ENCODE measurements around the gene PDE10A.
"Not testable (repeated sequence)": the region's sequence is repeated elsewhere in the genome, so short reads cannot be mapped to it uniquely, and the experiment has no call there.

PDE10A gene

DNA sequence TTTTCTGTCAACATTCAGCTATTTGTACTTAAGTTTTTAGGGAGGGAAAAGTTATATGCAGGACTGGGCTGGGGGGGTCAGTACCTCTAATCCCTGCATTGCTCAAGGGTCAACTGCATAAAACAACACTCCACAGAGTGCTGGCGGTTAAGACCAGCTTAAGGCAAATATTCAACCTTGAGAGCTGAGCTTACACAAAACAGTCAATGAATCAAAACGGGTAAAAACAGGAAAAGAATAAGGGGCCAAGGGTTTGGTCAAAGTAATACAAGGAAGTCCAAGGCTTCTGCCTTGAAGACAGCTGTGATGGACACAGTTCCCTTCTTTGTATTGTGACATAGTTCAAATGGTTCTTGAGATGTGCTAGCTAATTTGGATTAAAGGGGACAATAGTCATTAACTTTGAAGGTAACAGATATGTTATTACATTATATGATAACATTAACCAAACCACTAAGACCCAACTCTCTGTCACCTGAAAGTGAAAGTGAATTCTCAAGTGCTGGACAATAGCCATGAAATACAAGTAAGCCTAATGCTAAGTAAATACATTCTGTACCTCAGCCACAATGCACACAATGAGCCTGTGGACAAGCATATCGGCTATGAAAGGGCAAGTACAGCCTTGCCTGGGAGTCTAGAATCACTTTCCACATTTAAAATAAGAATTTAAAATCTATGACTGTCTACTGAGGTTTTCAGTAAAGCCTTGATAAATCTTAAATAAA lies 106.8 kb downstream of the PDE10A start:
- no peak for DNase-seq (ENCODE audit: low read depth in 2 of 2, low spot score in 1 of 2)

DNA sequence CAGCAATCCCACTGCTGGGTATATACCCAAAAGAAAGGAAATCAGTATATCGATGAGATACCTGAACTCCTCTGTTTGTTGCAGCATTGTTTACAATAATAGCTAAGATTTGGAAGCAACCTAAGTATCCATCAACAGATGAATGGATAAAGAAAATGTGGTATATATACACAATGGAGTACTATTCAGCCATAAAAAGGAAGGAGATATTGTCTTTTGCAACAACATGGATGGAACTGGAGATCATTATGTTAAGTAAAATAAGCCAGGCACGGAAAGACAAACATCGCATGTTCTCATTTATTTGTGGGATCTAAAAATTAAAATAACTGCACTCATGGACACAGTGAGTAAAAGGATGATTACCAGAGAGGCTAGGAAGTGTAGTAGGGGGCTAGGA lies 108.4 kb downstream of the PDE10A start:
- DNase-seq (ENCODE audit: low read depth in 2 of 2, low spot score in 1 of 2): not testable (repeated sequence)

DNA sequence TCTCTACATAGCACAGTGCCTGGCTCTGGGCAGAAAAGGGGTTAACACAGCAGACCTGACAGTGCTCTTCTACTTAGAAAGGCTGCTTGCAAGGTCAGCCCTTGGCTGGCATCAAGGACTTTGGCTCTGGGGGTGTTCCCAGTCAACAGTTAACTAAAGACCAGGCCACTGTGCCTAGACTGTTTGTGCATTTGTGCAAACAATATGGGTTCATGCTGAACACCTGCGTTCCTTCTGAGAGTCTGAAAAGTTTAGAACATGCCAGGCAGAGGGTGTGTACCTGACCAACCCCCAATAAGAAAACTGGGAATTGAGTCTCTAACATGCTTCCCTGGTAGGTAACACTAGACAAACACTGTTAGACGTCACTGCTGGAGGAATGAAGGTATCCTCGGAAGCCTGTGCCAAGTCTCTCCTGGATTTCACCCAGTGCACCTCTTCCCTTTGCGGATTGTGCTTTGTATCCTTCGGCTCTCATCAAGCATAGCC lies 110.7 kb downstream of the PDE10A start:
- no peak for DNase-seq (ENCODE audit: low read depth in 2 of 2, low spot score in 1 of 2)

DNA sequence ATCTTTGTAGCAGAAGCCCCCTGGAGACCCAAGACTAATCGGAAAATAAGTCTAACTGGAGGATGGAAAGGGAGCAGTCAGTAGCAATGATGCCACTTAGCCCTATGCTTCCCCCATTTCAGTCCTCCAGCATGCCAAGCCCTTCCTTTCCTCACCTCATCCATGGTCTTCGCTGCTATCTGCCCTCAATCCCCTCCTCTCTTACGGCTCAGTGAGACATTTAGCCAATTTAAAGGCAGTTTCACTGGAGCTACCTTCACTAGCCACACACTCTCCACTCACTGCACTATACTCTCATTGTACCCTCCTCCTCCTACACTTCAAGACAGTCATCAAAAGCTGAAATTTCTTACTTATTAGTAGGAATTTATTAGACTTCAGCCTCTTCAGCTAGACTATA lies 111.2 kb downstream of the PDE10A start:
- DNase-seq (ENCODE audit: low read depth in 2 of 2, low spot score in 1 of 2): no peak

DNA sequence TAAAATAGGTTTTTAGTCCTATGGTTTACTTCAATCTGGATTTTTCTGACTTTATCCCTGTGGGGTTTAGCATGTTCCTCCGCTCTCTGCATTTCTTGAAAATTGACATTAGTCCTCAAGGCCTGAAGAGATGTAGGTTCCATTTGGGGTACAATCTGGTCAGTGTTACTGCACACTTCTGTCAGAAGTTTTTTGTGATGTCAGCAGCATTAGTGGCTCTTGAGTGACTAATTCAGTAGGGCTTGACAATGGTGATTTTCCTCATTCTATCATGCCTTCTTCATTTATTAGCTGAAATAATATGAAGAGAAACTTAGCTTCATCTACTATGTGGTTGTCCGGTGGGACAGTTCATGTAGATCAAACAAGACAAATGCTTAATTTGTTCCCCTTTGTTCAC lies 114.6 kb downstream of the PDE10A start:
- no peak for DNase-seq (ENCODE audit: low read depth in 2 of 2, low spot score in 1 of 2)

DNA sequence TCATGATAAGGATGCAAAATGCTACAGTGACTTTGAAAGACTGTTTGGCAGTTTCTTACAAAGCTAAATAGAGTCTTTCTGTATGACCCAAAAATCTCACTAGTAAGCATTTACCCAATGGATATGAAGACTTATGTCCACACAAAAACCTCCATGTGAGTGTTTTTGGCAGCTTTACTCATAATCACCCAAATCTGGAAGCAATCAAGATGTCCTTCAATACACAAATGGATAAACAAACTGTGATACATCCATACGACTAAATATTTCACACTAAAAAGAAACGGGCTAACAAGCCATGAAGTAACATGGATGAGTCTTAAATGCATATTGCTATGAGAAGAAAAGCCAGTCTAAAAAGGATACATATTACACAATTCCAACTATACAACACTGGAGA lies 117.2 kb downstream of the PDE10A start:
- no peak for DNase-seq (ENCODE audit: low read depth in 2 of 2, low spot score in 1 of 2)

DNA sequence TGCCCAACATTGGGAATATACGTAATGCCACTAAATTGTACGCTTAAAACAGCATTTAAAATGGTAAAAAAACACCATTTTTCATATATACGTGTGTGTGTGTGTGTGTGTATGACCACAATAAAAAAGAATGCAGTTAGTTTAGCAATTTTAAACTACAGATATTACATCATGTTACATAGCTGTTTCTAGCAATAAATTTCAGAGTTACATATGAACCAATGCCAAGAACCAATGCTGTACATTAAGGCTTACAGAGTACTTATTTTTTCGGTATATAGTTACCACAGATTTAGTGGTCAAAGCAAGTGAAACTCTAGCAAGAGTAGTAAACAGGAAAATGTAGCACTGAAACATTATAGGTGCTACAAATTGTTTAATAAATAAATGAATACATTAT lies 119.3 kb downstream of the PDE10A start:
- no peak for DNase-seq (ENCODE audit: low read depth in 2 of 2, low spot score in 1 of 2)

DNA sequence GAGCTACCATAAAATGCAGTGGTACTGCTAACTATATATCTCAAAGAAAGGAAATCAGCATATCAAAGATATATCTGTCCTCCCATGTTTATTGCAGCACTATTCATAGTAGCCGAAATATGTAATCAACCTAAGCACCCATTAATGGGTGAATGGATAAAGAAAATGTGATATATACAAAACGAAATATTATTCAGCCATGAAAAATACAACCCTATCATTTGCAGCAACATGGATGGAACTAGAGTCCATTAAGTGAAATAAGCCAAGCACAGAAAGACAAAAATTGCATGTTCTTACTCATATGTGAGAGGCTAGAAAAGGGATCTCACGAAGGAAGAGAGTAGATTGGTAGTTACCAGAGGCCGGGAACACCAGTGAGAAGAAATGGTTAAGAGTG lies 126.1 kb downstream of the PDE10A start:
- no peak for DNase-seq (ENCODE audit: low read depth in 2 of 2, low spot score in 1 of 2)

DNA sequence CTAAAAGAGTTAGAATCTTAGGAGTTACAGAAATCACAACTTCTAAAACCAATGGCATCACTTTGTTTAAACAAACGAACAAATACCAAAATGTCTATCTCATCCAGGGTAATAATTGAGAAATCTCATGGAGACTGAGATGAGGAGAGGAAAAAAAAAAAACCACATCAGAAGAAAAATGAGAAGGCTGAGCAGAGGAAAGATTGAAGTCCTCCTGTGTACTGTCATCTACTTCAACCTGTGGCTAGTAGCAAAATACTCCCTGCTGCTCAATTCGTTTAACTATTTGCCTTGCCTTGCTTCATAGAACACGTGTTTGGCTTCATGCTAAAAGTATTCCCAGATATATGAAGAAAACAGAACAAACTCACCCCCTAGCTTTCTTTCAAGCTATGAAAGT lies 143.7 kb downstream of the PDE10A start:
- no peak for DNase-seq (ENCODE audit: low read depth in 2 of 2, low spot score in 1 of 2)

DNA sequence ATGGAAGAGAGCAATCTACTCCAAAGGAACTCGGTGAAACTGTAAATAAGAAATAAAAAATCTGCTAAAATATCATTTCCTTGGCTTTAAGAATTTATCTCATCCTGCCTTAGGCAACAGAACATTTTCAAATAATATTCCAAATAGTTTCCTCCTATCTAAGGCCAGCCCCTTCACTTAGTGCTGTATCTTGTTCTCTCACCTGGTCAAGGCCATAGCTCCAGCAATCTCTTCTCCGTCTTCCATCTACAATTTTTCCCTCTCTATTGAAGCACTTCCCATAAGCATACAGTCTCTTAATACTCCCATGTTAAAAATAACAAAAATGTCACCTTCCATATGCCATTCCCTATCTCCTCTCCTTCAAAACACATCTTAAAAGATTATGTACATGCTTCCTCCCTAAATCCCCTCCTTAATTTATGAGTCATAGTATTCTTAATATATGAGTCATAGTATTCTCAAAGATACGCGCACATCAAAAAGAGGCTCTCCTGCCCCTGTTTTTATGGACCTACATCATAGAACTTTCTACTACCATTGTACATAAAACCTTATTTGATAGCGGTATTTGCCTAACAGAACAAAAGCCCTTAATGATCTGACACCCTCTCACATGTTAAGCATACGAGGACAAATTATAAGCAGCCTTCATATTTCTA lies 146.9 kb downstream of the PDE10A start:
- no peak for DNase-seq (ENCODE audit: low read depth in 2 of 2, low spot score in 1 of 2)

DNA sequence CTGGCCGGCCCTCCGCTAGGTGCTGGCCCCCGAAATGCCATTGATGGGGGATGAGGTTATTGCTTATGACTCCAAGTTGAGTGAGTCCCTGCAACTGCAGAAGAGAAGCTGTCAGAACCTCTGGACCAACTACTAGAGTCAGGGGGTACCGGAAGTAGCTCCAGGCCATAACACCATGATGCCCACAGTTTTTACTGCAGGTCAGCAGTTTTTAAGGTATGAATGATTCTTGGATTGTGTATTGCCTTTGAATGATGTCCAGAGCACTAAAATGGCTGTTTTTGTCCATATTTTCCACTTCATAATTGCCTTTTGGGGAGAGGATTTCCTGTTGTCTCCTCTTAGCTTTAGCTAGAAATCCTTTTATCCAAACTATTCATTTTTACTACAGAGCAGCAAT lies 148.4 kb downstream of the PDE10A start:
- DNase-seq (ENCODE audit: low read depth in 2 of 2, low spot score in 1 of 2): no peak

DNA sequence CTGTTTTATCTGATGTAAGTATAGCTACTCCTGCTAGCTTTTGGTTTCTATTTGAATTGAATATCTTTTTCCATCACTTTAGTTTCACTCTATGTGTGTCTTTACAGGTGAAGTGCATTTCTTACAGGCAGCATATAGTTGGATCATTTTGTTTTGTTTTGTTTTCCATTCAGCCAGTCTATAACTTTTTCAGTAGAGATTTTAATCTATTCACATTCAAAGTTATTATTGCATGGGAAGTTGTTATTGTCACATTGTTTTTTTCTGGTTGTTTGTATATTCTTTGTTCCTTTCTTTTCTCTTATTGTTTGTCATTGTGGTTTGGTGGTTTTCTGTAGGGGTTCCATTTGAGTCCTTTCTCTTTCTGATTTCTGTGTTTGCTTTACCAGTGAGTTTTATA lies 151.2 kb downstream of the PDE10A start:
- DNase-seq (ENCODE audit: low read depth in 2 of 2, low spot score in 1 of 2): no peak

DNA sequence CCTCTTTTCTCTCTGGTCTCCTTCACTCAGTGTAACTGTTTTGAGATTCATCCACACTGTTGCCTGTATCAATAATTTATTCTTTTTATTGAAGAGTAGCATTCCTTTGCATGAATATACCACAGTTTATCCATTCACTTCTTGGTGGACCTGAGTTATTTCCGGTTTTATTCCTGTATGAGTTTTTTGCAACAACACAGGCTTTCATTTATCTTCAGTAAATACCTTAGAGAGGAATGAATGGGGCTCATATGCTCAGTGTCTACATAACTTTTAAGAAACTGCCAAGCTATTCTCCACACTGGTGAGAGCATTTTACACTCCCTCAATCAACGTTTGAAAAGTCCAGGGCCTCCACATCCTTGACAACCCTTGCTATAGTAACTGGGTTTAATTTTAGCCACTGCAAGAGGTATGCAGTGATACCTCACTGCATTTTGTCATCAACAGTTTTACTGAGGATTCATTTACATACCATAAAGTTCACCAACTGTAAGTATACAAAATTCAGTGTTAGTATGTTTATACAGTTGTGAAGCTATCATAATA lies 154.6 kb downstream of the PDE10A start:
- no peak for DNase-seq (ENCODE audit: low read depth in 2 of 2, low spot score in 1 of 2)

DNA sequence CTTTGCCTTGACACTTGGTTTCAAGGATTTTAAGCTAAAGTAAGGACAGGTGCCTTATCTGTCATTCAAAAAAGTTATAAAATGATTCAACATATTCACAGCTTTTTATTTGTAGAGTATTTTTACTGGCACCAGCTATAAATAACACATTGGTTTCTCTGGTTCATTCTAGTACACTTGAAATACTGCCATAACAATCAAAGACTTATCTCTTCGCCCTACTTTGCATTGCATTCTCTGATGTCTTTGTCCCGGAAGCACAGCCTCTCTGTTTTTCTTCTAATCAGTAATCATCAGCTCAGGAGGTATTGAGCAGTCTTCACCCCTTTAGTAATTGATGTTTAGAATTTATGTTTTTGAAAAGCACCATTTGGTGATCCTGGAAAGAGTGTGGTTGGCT lies 156.4 kb downstream of the PDE10A start:
- DNase-seq (ENCODE audit: low read depth in 2 of 2, low spot score in 1 of 2): no peak

DNA sequence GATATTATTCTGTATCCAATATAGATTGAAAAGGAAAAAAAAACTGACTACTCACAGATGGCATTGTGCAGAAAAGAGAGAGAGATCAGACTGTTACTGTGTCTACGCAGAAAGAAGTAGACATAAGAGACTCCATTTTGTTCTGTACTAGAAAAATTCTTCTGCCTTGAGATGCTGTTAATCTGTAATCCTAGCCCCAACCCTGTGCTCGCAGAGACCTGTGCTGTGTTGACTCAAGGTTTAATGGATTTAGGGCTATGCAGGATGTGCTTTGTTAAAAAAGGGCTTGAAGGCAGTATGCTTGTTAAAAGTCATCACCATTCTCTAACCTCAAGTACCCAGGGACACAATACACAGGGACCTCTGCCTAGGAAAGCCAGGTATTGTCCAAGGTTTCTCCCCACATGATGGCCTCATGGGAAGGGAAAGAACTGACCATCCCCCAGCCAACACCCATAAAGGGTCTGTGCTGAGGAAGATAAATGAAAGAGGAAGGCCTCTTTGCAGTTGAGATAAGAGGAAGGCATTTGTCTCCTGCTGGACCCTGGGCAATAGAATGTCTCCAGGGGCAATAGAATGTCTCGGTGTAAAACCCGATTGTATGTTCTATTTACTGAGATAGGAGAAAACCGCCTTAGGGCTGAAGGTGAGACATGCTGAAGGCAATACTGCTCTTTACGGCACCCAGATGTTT lies 162.7 kb downstream of the PDE10A start:
- not testable (repeated sequence) for DNase-seq (ENCODE audit: low read depth in 2 of 2, low spot score in 1 of 2)

DNA sequence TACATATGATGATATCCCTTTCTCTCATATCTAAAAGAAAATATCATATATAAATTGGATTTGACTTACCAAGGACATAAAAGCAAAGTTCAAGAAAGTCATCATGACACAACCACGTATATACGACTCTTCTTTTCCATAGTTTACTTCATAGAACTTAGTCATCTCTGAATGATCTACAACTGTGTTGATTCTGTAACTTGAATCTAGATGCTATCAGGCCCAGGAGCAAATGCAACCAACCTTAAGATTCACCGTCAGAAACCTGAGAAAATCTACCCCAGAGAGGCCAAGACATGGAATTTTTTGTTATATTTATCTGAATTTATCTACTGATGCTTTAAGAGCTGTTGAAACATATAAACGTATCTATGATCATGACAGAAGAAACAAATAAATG lies 165.6 kb downstream of the PDE10A start:
- no peak for DNase-seq (ENCODE audit: low read depth in 2 of 2, low spot score in 1 of 2)

DNA sequence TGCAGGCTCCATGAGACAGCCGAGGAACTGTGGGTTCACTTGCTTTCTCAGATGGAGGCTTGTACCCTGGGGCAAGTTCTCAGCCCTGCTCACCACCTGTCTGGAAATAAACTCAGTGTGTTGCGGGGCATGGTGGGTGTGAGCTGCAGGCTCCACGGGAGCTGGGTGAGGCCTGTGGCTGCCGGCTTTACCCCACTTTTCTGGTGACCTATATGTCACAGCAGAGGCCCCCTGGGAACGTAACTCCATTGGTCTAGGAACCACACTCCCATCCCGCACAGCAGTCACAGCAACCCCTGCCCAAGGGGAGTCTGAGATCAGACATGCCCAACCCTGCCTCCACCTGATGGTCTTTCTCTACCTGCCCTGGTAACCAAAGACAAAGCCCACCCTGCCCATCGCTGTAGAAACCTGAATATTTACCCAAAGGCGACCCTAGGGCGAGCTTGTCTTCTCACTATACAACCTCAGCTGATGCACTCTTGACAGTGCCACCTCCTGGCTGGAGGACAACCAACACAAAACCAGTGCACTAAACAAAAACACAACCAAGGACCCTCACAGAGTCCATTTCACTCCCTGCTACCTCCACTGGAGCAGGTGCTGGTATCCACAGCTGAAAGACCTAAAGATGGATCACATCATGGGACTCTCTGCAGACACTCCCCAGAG lies 174.3 kb downstream of the PDE10A start:
- no peak for DNase-seq (ENCODE audit: low read depth in 2 of 2, low spot score in 1 of 2)

DNA sequence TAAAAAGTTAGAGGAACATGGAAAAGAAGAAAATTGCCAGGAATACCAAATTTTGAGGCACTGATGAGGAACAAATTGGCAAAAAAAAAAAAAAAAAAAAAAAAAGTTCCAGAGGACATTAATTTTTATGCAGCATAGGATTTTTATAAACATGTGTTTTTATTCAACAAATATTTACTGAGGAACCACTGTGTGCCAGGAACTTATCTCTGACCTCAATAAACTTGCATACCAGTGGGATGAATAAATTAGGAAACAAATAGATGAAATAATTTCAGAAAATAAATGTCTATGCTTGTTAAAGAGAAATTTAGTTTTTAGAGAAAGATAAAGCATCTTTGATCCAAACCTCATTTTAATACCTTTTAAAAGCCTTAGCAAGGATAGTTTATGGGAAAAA lies 175.1 kb downstream of the PDE10A start:
- DNase-seq (ENCODE audit: low read depth in 2 of 2, low spot score in 1 of 2): no peak

DNA sequence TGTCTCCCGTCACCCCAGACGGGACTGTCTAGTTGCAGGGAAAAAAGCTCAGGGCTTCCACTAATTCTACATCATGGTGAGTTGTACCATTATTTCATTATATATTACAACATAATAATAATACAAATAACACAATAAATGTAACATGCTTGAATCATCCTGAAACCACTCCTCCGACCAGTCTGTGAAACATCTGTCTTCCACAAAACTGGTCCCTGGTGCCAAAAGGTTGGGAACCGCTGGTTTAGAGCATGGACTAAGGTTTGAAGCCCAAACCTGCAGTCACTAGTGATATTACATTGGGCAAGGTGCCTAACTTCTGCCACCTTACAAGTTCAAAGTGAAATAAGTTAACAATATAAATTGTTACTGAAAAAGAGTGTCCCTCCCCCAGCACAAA lies 175.7 kb downstream of the PDE10A start:
- DNase-seq (ENCODE audit: low read depth in 2 of 2, low spot score in 1 of 2): no peak

DNA sequence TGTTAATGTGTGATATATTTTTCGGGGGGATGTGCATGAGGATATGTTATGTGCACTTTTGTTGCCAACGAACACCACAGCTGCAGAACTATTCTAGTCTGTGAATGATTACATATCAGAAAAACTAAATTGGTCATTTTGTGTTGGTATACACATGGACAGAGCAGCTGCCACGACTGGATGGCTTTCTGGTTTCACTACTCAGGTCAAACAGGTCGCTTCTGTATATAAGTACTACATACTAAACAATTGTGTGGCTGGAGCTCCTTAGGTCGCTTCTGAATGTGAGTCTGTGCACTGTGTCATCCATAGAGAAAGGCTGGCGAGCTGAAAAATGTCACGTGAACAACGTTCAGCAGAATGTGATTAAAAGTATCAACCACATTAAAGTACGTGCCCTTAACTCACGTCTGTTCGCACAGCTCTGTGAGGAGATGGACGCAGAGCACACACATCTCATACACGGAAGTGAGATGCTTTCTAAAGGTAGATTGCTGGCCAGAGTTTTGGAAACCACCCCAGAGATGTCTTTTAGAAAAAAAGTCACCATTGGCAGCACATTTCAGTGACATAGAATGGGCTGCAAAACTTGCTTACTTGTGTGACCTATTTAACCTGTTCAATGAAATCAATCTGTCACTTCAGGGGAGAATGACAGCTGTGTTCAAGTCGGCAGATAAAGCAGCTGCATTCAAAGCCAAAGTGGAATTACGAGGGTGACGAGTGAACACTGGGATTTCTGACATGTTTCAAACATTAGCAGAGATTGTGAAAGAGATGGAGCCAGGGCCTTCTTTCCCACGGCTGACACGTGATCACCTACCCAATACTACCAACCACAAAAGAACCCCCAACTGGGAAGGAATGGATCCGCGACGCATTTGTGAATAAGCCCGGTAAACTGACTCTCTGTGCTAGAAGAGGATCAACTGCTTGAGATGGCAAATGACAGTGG lies 176.6 kb downstream of the PDE10A start:
- no peak for DNase-seq (ENCODE audit: low read depth in 2 of 2, low spot score in 1 of 2)
